Measurements from ENCODE around the gene SLX9. TPM values are rescaled to one million over a fixed set of nuclear protein-coding genes. Genes with fewer than 3 reads are reported as not detected.
A peak's percentile ranks its signal among the peaks of the same experiment; 100 is the strongest.

The SLX9 gene
- polyA plus RNA-seq, 1 donor from 2014 or later: 15.4 TPM

DNA sequence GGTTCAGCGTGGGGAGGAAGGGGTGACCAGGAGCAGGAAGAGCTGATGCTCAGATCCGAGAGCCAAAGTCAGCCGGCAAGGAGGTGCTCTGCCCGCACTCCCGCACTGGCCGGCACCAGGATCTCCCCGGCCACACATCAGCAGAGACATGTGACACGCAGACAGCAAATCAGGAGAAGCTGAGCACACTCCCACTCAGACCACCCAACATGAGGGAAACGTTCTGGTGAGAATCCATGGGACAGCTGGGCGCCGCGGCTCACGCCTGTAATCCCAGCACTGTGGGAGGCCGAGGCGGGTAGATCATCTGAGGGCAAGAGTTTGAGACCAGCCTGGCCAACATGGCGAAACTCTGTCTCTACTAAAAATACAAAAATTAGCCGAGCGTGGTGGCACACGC is 47.7 kb upstream of the SLX9 start:
- H3K27me3 ChIP-seq (ENCODE audit: insufficient read depth, low read depth, low read length): no peaks in the 10 kb centered on the region
- no peaks in the 10 kb centered on the region for H3K9me3 ChIP-seq (ENCODE audit: low read length)
- H3F3A ChIP-seq (ENCODE audit: insufficient read depth, low read length, poor library complexity, severe bottlenecking): no peaks in the 10 kb centered on the region
- no peak overlapping the region for H2AFZ ChIP-seq (ENCODE audit: low read depth, low read length)
- H3K4me3 ChIP-seq (ENCODE audit: low read length): no peak overlapping the region
- H3K9me2 ChIP-seq (ENCODE audit: insufficient read depth, low read length): no peaks in the 10 kb centered on the region
- H3K36me3 ChIP-seq (ENCODE audit: insufficient read depth, low read length): no peaks in the 10 kb centered on the region
- TF ChIP-seq SMC3 (conservative IDR thresholded peaks at IDR 0.05; ENCODE audit: poor library complexity) (no peak), EZH2 (IDR thresholded peaks at IDR 0.05; ENCODE audit: borderline replicate concordance, insufficient read depth, low read length, poor library complexity, severe bottlenecking) (no peak), EP300 (conservative IDR thresholded peaks at IDR 0.05; ENCODE audit: poor library complexity, severe bottlenecking) (no peak), POLR2AphosphoS5 (IDR thresholded peaks at IDR 0.05) (no peak), MXI1 (conservative IDR thresholded peaks at IDR 0.05; ENCODE audit: poor library complexity, severe bottlenecking) (no peak), TAF1 (IDR thresholded peaks at IDR 0.05; ENCODE audit: low read depth) (no peak), RAD21 (conservative IDR thresholded peaks at IDR 0.05) (no peak)
- TF ChIP-seq, protein P1, sequence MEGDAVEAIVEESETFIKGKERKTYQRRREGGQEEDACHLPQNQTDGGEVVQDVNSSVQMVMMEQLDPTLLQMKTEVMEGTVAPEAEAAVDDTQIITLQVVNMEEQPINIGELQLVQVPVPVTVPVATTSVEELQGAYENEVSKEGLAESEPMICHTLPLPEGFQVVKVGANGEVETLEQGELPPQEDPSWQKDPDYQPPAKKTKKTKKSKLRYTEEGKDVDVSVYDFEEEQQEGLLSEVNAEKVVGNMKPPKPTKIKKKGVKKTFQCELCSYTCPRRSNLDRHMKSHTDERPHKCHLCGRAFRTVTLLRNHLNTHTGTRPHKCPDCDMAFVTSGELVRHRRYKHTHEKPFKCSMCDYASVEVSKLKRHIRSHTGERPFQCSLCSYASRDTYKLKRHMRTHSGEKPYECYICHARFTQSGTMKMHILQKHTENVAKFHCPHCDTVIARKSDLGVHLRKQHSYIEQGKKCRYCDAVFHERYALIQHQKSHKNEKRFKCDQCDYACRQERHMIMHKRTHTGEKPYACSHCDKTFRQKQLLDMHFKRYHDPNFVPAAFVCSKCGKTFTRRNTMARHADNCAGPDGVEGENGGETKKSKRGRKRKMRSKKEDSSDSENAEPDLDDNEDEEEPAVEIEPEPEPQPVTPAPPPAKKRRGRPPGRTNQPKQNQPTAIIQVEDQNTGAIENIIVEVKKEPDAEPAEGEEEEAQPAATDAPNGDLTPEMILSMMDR (IDR thresholded peaks at IDR 0.05; ENCODE audit: poor library complexity, severe bottlenecking): no peak
- TF ChIP-seq, protein P2, sequence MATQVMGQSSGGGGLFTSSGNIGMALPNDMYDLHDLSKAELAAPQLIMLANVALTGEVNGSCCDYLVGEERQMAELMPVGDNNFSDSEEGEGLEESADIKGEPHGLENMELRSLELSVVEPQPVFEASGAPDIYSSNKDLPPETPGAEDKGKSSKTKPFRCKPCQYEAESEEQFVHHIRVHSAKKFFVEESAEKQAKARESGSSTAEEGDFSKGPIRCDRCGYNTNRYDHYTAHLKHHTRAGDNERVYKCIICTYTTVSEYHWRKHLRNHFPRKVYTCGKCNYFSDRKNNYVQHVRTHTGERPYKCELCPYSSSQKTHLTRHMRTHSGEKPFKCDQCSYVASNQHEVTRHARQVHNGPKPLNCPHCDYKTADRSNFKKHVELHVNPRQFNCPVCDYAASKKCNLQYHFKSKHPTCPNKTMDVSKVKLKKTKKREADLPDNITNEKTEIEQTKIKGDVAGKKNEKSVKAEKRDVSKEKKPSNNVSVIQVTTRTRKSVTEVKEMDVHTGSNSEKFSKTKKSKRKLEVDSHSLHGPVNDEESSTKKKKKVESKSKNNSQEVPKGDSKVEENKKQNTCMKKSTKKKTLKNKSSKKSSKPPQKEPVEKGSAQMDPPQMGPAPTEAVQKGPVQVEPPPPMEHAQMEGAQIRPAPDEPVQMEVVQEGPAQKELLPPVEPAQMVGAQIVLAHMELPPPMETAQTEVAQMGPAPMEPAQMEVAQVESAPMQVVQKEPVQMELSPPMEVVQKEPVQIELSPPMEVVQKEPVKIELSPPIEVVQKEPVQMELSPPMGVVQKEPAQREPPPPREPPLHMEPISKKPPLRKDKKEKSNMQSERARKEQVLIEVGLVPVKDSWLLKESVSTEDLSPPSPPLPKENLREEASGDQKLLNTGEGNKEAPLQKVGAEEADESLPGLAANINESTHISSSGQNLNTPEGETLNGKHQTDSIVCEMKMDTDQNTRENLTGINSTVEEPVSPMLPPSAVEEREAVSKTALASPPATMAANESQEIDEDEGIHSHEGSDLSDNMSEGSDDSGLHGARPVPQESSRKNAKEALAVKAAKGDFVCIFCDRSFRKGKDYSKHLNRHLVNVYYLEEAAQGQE (IDR thresholded peaks at IDR 0.05; ENCODE audit: borderline replicate concordance): no peak
- H3K9ac ChIP-seq (ENCODE audit: low read length): no peak overlapping the region
- no peaks in the 10 kb centered on the region for H4K20me1 ChIP-seq (ENCODE audit: insufficient read depth)
- no peak overlapping the region for H3K27ac ChIP-seq (ENCODE audit: low read length)
- no peak overlapping the region for H3K4me2 ChIP-seq (ENCODE audit: low read length)
- H3K79me2 ChIP-seq (replicated peaks; ENCODE audit: insufficient read depth, low read length): no peaks in the 10 kb centered on the region

DNA sequence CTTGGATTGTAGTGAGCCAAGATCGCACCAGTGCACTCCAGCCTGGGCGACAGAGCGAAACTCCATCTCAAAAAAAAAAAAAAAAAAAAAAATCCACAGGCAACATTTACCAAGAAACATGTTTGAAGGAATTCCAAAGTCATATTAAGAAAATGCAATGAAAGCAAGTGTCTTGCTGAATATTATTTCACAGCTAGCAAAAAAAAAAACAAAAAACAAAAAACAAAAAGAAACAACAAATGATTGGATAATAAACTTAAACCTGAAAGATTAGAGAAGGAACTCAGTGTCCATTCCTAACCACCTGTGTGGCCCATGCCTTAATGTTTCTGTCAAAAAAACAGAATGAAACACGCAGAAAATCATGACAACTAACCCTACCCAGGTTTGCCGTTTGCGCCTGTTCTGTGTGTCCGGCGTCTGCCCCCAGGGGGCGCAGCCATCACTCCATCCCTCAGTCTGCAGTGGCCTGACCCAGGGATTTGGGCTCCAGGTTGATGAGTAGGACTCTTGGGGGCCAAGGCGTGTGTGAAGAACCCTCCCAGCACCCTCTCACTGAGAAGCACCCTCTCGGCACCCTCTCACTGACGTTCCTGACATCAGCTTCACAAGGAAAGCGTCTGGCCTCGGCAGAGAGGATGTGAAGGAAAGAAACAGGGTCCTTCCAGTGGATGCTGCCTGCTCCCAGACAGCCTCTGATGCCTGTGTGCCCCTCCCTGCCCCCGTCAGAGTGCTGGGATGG is 47.1 kb upstream of the SLX9 start:
- Histone ChIP-seq H3K9ac (ENCODE audit: low read length) (no peak overlapping the region), H3K9me3 (ENCODE audit: low read length) (no peaks in the 10 kb centered on the region), H3K4me3 (ENCODE audit: low read length) (no peak overlapping the region), H2AFZ (ENCODE audit: low read depth, low read length) (no peak overlapping the region), H3K4me2 (ENCODE audit: low read length) (no peak overlapping the region), H3F3A (ENCODE audit: insufficient read depth, low read length, poor library complexity, severe bottlenecking) (no peaks in the 10 kb centered on the region), H3K79me2 (replicated peaks; ENCODE audit: insufficient read depth, low read length) (no peaks in the 10 kb centered on the region), H3K9me2 (ENCODE audit: insufficient read depth, low read length) (no peaks in the 10 kb centered on the region), H3K27me3 (ENCODE audit: insufficient read depth, low read depth, low read length) (no peaks in the 10 kb centered on the region), H3K36me3 (ENCODE audit: insufficient read depth, low read length) (no peaks in the 10 kb centered on the region), H3K27ac (ENCODE audit: low read length) (no peak overlapping the region), H4K20me1 (ENCODE audit: insufficient read depth) (no peaks in the 10 kb centered on the region)
- no peak for TF ChIP-seq TAF1 (IDR thresholded peaks at IDR 0.05; ENCODE audit: low read depth)
- no peak for TF ChIP-seq EZH2 (IDR thresholded peaks at IDR 0.05; ENCODE audit: borderline replicate concordance, insufficient read depth, low read length, poor library complexity, severe bottlenecking)
- peak; percentile 58 for TF ChIP-seq SMC3 (conservative IDR thresholded peaks at IDR 0.05; ENCODE audit: poor library complexity)
- TF ChIP-seq, protein P1 (IDR thresholded peaks at IDR 0.05; ENCODE audit: poor library complexity, severe bottlenecking): peak; percentile 60
- no peak for TF ChIP-seq RAD21 (conservative IDR thresholded peaks at IDR 0.05)
- TF ChIP-seq, protein P2 (IDR thresholded peaks at IDR 0.05; ENCODE audit: borderline replicate concordance): no peak
